ENCODE measurements around the gene FAM83E.
A peak's percentile ranks its signal among the peaks of the same experiment; 100 is the strongest.
"Not testable (repeated sequence)": the region's sequence is repeated elsewhere in the genome, so short reads cannot be mapped to it uniquely, and the experiment has no call there.

The FAM83E gene

DNA sequence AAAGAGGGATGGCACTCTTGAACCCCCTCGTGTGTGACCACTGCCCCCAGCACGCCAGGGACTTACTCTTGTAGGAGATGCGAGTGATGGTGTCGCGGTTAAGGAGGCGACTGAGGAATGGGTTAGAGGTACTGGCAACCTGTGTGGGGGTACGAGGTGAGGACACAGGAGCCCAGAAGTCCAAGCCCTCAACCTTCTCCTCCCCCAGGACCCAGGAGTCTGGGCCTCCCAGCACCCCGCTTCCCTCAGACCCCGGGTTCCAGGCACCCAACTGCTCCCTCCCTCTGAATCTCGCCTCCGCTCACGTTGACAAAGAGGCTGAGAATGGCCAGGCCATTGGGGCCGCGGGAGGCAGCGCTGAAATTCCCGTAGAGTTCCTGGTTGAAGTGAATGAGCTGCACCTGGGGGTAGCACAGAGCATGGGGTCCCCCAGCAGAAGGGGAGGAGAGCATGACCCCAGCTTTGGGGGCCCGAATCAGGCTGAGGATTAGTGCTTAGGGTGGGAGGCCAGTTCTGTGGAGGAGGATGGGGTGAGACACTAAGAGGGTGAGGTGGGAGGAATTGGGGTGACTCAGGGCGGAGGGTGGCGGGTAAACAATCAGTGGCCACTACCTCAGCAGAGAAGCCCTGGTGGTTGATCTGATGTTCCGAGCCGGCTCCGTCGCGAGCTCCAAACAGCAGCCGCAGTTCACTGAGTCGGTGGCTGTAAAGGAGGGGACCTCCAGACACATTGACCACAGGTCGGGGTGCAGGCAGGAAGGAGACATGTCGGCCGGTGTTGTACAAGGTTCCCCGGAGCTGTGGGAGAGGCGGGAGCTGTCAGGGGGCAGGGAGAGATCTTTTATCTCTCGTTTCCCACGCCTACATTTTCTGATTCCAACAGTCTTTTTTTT lies 24.9 kb upstream of the FAM83E start:
- no peak for DNase-seq

DNA sequence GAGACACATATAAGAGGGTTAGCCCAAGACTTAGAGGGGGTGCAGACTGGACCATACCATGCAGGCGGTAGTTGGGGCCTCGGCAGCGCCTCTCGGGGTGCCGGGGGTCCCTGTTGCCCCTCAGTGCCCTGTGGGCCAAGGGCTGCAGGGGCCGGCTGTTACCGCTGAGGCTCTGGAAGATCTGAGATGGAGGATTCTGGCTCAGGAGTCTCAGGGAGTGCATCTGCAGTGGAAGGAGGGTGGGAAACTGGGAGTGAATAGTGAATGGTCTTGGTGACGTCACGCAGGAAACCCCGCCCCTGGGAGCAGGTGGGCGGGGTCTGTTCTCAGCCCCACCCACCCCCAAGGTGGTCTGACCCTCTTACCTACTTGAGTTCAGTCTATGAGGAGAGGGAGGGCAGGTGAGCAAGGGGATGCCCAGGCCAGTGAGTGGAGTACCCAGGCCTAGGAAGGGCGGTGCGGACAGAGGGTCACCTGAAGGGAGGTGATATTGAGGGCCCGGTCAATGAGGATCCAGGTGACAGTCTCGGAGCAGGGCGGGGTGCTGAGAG lies 24.0 kb upstream of the FAM83E start:
- no peak for DNase-seq

DNA sequence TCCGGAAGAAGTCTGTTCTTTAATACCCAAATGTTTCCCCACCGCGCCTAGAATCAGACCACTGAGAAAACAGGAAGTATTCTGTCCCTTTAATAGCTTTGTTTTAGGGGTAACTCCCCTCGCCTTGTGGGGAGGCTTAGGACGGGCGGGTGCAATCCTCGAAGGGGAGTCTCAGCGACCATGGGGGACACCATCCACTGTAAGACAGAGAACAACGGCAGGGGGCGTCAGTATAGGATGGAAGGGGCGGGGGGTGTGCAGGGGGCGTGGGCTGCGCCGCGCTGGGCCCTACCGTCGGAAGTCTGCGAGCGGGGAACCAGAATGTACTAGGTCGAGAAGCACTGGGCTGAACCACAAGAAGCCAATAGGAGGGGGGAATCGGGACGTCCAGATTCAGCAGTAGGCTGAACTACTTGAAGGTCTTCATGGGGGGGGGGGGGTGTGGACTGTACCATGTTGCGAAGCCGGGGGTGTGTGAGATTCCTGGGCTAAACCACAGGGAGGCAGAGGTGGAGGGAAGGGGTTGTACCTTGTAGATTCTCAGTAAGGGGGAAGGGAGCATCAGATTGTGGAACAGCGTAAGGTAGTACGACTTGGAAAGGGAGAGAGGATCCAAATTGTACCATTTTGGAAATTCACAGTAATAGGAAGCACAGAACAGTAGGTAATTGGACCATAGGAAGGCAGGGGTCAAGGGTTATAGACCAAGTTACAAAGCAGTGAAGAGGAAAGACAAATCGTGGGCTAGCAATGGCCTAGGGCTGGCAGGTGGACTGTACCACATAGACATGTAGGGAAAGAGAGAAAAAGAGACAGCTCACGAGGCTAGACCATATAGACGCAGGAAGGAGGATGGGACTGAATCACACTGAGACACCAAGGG lies 23.3 kb upstream of the FAM83E start:
- peak; percentile 87 to 88 for DNase-seq

DNA sequence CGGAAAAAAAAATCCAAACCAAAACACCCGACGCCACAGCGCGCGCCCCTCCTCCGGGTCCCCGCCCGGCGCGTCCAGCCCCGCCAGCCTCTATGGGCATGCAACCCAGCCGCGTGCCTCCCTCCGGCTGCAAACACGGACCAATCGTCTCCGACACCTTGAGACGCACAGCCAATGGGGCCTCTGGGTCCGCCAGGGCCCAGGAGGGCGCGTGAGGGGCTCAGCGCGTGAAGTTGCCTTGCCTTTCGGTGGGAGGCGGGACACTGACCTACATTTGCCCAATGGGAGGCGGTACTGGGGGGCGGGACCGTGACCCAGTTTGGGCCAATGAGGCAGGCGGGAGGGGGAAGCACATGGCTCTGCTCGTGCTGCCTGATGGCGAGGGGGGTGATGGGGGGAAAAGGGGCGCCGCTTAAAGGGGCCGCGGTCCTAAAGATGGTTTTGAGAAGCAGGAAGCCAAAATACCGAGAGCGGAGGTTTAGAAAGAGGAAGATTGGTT lies 22.6 kb upstream of the FAM83E start:
- peak; percentile 98 to 100 for DNase-seq

DNA sequence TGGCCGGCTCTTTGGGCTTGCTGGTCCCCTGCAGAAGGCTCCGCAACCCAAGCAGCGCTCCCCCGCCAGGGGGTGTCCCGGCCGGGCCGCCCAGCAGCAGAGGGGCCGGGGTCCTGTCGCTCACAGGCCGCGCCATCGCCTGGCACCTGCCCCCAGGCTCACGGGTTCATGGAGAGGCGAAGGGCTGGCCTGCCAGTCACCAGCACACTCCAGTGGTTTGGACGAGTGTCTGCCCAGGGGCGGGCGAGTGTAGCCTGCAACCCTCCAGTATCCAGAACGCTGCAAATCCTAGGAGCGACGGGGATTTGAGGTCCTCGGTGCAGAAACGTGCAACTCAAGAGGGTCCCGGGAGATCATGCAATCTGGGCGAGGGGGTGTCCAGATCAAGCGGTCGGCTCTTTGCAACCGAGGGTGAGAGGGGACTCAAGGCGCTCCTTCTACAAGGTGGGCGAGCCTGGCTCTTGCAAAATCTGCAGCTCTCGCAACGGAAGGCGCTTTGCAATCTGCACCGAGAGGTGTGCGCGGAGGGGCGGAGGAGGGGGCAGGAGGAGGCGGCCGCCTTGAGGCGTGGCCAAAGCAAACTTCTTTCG lies 22.1 kb upstream of the FAM83E start, which contains the start of gene DBP:
DBP (minus strand) TSS at position 521 of the 590 bp plus-strand sequence; CDS start at position 136, 385 bp downstream.
- DNase-seq: no peak

DNA sequence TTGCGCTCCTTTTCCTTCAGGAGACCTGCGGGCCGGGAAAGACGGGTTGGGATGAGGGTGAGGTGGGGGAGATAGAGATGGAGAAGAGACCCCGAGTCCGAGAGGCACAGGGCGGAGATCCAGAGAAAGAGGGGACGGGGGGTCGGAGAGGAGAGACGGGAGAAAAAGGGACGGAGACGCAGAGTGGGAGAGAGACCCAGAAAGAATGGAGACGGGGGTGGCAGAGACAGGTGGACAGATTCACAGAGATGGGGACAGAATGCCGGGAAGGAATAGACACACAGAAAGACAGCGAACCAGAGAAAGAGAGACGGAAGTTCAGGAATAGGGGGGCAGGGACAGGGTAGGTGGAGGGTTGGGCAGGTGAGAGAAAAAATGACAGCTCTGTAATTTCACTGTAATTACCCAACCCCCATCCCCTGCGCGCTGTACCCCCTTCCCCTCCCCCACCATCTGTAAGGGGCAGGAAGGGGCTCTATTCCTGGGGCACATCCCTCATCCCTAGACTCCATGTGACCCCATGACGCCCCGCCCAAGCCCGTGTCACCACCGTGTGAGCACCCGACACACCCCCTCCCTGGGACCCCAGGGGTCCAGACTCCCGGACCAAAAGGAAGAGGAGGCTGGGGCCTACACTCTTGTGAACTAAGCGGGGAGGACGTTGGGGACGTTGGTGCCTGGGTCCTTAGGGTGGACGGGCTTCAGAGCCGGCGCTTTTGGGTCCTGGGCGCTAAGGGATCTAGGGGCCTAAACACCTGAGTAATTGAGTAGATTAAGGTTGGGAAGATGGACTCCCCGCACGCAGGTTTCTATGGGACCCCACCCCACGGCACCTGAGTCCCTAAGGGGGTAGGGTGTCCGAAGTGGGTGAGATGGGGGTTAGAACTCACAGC lies 21.3 kb upstream of the FAM83E start:
- no peak for DNase-seq

DNA sequence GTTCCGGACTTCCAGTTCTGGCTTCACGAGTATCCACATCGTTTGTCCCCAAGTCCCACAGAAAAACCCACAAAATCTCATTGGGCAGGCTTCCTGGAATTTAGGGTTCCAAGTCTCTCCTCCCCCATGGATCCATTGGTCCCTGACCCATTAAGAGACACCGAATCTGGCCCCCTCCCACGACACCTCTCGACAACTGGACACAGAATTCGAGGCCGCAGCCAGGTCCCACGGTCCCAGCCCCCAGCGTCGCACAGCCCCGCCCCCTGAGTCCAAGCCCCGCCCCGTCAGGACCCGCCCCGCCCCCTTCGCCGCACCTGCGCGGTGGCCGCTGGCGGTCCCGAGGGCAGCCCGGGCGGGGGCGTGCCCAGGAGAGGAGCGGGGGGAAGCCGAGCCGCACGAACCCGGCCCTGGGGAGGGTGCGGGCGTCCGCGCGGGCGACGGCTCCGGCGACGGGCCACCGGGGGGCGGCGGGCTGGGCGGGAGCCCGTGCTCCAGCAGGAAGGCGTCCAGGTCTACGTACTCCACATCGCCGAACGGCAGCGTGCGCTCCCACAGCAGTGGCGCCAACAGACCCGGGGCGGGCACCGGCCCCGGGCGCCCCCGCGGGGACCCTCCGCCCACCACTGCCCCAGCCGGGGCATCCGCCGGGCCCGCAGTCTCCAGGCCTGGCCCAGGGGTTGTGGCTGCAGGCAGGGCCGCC lies 20.5 kb upstream of the FAM83E start:
- peak; percentile 77 to 81 for DNase-seq

DNA sequence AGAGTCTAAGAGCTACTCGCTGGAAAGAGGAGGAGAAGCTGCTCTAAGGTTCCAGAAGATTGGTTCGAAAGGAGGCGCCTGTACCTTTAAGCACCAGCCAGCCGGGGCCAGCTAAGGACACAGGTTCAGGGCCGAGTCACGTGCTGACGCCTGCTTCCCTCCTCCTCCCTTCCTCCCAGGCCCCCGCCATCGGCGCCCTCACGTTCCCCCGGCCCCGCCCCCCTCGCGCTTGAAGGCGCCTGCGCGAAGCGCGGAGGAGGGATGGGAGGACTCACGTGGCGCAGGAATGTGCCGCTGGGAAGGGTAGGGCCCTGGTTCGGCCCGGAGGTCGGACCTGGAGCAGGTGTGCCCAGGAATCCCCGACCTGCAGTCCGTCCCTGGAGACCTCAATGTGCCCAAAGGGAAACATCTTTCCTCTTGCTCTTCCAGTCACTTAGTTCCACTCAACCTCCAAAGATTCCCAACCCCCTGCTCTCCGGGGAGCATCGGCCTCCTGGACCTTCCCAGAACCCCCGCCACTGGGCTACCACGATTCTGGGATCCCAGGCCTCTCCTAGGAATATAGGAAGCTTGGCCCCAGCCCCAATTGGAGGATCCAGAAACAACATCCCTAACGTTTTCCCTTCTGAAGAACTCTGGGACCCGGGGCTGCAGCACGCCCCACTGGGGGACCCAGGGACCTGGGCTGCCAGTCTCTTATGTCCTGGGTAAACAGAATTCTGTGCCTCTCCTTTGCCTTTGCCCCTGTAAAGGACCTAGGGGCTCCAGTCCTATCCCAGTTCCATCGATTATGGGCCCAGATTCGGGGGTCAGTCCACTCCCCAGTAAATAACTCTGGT lies 19.8 kb upstream of the FAM83E start:
- peak; percentile 92 to 99 for DNase-seq

DNA sequence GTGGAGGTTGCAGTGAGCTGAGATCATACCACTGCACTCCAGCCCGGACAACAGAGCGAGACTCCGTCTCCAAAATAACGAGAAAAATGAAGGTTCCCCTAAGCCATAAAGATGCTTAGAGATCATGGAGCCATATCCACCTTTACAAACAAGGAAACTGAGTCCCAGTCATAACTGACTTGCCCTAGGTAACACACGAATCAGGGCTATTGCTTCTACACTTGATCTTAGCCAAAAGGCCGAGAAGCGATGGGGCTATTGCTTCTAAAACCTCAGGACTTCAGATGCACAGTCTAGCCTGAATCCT lies 19.1 kb upstream of the FAM83E start:
- no peak for DNase-seq

DNA sequence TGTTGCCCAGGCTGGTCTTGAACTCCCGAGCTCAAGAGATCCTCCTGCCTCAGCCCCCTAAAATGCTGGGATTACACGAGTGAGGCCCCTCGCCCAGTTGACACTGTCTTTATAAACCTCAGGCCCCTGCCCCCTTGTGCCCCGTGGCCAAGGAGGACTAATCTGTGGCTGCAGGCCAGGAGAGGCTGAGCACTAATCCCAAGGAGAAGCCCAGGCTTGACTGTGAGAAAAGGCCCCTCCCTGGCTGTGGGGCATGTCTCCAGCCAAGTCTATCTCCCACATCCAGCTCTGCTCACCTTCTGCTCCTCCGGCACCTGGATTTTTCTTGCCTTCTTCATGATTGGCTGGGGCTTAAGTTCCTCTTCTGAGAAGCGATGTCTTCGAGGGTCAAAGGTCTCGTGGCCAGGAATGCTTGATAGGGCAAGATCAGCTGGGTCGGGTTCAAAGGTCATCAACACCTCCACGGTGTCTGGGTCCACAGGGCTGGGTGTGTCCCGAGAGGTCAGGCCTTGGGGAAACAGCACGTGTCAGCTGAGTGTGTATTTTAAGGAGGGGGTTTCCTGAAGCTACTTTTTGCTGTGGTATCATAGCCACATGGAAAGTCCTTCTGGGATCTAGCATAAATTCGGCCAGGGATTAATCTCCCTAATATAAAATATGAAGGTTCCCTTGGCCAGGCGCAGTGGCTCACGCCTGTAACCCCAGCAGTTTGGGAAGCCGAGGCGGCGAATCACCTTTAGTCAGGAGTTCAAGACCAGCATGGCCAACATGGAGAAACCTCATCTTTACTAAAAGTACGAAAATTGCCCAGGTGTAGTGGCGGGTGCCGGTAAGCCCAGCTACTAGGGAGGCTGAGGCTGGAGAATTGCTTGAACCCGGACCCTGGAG lies 18.5 kb upstream of the FAM83E start:
- DNase-seq: no peak

DNA sequence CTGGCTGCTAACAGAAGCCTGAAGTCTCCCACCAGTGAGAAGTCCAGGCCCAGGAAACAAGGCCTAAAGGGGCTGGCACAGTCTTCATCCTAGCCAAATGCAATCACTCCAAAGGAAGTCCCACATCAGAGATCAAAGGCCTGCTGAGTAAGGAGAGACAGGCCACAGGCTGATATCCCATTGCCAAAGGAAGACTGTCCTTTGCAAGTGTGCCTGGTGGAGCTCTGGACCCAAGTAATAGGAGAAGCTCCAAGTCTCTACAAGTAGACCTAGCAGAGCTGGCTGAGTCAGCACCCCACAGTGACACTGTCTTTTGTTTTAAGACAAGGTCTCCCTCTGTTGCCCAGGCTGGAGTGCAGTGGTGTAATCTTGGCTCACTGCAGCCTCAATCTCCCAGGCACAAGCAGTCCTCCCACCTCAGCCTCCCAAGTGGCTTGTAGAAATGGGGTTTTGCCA lies 17.8 kb upstream of the FAM83E start:
- DNase-seq: no peak

DNA sequence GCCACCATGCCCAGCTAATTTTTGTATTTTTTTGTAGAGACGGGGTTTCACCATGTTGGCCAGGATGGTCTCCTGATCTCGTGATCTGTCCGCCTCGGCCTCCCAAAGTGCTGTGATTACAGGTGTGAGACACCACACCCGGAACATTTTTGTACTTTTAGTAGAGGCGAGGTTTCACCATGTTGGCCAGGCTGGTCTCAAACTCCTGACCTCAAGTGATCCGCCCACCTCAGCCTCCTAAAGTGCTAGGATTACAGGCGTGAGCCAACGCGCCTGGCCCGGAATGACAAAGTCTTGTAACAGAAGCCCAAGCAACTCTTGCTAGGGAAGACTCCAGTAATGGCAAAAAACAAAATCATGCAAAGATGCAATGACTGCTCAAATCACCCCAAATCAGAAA lies 17.4 kb upstream of the FAM83E start:
- DNase-seq: not testable (repeated sequence)

DNA sequence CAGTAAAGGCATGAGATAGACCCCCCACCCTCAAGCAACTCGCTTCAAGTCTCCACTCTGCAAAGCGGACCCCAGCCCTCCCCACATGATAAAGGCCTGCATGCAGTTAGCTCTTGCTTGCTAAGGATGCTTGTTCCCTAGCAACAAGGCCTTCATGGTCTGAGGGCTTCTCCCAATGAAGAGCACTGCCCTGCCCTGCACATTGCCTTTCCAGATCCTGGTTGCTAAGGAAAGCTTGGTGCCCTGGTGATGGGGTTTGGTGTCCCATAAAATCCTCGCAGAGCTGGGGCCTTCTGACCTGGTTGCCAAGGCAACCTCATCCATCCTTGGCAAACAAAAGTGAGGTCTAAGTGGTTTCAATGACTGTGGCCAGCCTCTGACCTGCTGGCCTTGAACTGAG lies 16.3 kb upstream of the FAM83E start:
- no peak for DNase-seq

DNA sequence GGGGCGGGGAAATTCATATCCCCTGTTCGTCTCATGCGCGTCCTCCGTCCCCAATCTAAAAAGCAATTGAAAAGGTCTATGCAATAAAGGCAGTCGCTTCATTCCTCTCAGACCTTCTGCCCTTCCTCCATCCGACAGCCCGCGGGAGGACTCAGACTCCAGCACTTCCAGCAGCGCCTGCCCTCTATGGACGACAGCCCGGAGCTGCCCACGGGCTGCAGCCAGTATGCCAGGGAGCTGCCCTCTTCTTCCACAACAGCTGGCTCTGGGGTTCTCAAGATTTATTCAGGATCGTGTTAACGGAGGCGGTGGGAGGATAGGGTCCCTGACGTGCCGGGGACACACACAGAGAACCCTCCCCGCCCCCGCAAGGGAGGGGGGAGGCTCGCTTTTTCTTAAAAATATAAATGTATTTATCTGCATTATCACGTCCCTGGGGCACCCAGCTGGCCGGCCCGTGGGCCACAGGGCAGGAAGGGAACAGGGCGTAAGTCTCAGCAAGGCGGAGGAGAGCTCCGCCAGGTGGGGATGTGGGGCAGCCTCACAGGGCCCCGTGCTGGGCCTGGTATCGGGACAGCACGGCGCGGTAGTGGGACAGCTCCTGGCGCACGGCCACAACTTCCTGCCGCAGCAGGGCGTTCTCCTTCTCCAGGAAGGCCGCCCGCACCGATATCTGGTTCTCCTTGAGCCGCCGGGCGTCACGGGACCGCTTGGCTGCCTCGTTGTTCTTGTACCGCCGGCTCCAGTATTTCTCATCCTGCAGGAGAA lies 15.6 kb upstream of the FAM83E start:
- no peak for DNase-seq

DNA sequence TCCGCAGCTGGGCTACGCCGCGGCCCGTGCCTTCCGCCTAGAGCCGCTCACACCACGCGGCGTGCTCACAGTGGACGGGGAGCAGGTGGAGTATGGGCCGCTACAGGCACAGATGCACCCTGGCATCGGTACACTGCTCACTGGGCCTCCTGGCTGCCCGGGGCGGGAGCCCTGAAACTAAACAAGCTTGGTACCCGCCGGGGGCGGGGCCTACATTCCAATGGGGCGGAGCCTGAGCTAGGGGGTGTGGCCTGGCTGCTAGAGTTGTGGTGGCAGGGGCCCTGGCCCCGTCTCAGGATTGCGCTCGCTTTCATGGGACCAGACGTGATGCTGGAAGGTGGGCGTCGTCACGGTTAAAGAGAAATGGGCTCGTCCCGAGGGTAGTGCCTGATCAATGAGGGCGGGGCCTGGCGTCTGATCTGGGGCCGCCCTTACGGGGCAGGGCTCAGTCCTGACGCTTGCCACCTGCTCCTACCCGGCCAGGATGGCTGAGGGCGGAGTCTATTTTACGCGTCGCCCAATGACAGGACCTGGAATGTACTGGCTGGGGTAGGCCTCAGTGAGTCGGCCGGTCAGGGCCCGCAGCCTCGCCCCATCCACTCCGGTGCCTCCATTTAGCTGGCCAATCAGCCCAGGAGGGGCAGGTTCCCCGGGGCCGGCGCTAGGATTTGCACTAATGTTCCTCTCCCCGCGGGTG lies 14.9 kb upstream of the FAM83E start:
- peak; percentile 81 to 87 for DNase-seq

DNA sequence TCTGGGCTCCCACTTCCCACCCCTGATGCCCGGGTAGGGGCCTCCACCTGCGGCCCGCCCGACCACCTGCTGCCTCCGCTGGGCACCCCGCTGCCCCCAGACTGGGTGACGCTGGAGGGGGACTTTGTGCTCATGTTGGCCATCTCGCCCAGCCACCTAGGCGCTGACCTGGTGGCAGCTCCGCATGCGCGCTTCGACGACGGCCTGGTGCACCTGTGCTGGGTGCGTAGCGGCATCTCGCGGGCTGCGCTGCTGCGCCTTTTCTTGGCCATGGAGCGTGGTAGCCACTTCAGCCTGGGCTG lies 14.4 kb upstream of the FAM83E start:
- no peak for DNase-seq

DNA sequence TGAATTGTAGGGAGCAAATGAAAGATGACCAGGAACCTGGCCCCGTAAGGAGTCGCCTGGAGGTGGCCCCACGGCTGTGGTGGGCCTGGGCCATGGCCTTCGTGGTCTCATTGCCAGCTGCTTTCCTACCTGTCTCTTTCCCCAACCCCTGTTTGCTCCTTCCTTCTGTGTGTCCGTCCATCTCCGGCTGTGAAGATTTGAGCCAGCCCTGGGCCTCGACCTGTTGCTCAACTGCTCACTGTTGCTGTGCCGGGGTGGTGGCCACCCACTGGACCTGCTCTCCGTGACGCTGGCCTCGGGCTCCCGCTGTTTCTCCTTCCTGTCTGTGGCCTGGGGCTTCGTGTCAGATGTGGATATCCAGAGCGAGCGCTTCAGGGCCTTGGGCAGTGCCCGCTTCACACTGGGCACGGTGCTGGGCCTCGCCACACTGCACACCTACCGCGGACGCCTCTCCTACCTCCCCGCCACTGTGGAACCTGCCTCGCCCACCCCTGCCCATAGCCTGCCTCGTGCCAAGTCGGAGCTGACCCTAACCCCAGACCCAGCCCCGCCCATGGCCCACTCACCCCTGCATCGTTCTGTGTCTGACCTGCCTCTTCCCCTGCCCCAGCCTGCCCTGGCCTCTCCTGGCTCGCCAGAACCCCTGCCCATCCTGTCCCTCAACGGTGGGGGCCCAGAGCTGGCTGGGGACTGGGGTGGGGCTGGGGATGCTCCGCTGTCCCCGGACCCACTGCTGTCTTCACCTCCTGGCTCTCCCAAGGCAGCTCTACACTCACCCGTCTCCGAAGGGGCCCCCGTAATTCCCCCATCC lies 13.8 kb upstream of the FAM83E start:
- DNase-seq: no peak
